Testis (tissue), 3 donors: ENCODE data around the gene ELMO1. TPM values are rescaled to one million over a fixed set of nuclear protein-coding genes. Genes with fewer than 3 reads are reported as not detected.
A peak's percentile ranks its signal among the peaks of the same experiment; 100 is the strongest.

Experiments
- DNase-seq: peaks from one replicate; pipeline ENCODE4 v3.0.0-alpha.2; 2019
- H3K27ac ChIP-seq, 2 donors: fragments of 200-600 bp; sonication (generic); one replicate each; pipeline ENCODE4 v1.5.1; 2019
- H3K27me3 ChIP-seq: fragments of 200-600 bp; sonication (generic); one replicate; pipeline ENCODE4 v1.5.1; 2019
- H3K36me3 ChIP-seq: fragments of 200-600 bp; sonication (generic); one replicate; pipeline ENCODE4 v1.5.1; 2017; ENCODE audit warnings: low read depth; ENCODE audit errors: missing control alignments
- H3K4me1 ChIP-seq: fragments of 200-600 bp; sonication (generic); one replicate; pipeline ENCODE4 v1.5.1; 2019
- H3K4me3 ChIP-seq, 2 donors: fragments of 200-600 bp; sonication (generic); one replicate each; pipeline ENCODE4 v1.5.1; 2017 to 2019
- H3K9me3 ChIP-seq: fragments of 200-600 bp; sonication (generic); one replicate; pipeline ENCODE4 v1.5.1; 2017
- CTCF ChIP-seq, 3 experiments: fragments of 450-650 bp in 2 of 3; fragments of 200-600 bp in 1 of 3; sonication (generic) in 1 of 3; IDR thresholded peaks; one replicate each; pipeline ENCODE4 v1.5.1; 2016 to 2019; ENCODE audit warnings: antibody characterized with exemption in 3 of 3, mild to moderate bottlenecking in 2 of 3, moderate library complexity in 1 of 3
- POLR2A ChIP-seq: fragments of 450-650 bp; IDR thresholded peaks from one replicate; pipeline ENCODE4 v1.6.1; 2017; ENCODE audit warnings: antibody characterized with exemption, mild to moderate bottlenecking, moderate library complexity
- WGBS, 2 donors: methylation state at CpG; one replicate each; pipeline ENCODE4 v1.1.5; 2018; 5-methylcytosine and 5-hydroxymethylcytosine counted together
- intact Hi-C: fragments of 100-400 bp; cut with DNase I; formaldehyde crosslinking; loops from one replicate; pipeline ENCODE4 v1.15.1; 2023; ENCODE audit warnings: low total_unique reads
- polyA plus RNA-seq: library from polyadenylated mRNA; stranded (reverse); fragments of 350-450 nt; fragmentation: Illumina TruSeq; extraction: RNeasy Lipid Tissue Mini Kit (QIAGEN cat#74804); gene quantifications from one replicate; pipeline ENCODE4 v1.2.3, GENCODE V29; 2014; ENCODE audit warnings: low read depth, low replicate concordance; ENCODE audit not compliant: insufficient read depth
- total RNA-seq, 2 donors: library from RNA; depleted of rRNA; stranded (reverse); fragments of >200 nt; gene quantifications; one replicate each; pipeline ENCODE4 v1.2.3, GENCODE V29; 2016

ELMO1 gene
- total and polyA plus RNA-seq, 3 donors from 2014 or later = 12.9 to 47.2 (median 36.5) TPM

- Histone ChIP-seq H3K4me1 (no peaks in the 10 kb centered on the region), H3K27ac (no peak overlapping the region), H3K27me3 (no peaks in the 10 kb centered on the region), H3K4me3 (no peak overlapping the region), H3K9me3 (no peaks in the 10 kb centered on the region), H3K36me3 (no peaks in the 10 kb centered on the region)
- 44 to 61% methylated on average over 6 of the region's 6 CpGs for WGBS, 2 donors
- DNase-seq = no peak
- intact Hi-C loops = no loop called here
- TF ChIP-seq POLR2A (no peak), CTCF (IDR thresholded peaks at IDR 0.05) (no peak)
Measured at GRCh38 chr7:36984710-36985312, 463.9 kb downstream of the ELMO1 start.

GRCh38 chr7:36984041-36984521 is 464.6 kb downstream of the ELMO1 start:
- intact Hi-C loops = no loop called here
- DNase-seq = no peak
- H3K27me3 ChIP-seq = no peaks in the 10 kb centered on the region

GRCh38 chr7:36982766-36983165 is 465.9 kb downstream of the ELMO1 start:
- no peak for DNase-seq
- 85 to 96% methylated on average over 3 of the region's 3 CpGs for WGBS, 2 donors
- Histone ChIP-seq H3K4me1 (no peaks in the 10 kb centered on the region), H3K4me3 (no peak overlapping the region), H3K27ac (no peak overlapping the region), H3K27me3 (no peaks in the 10 kb centered on the region), H3K36me3 (no peaks in the 10 kb centered on the region), H3K9me3 (no peaks in the 10 kb centered on the region)
- TF ChIP-seq POLR2A (no peak), CTCF (IDR thresholded peaks at IDR 0.05) (no peak)
- intact Hi-C loops = no loop called here

More at GRCh38 chr7:36984041-36984521, 464.6 kb downstream of the ELMO1 start:
- 83 to 86% methylated on average over 9 of the region's 9 CpGs for WGBS, 2 donors
- no peaks in the 10 kb centered on the region for H3K36me3 ChIP-seq
- TF ChIP-seq POLR2A (no peak), CTCF (IDR thresholded peaks at IDR 0.05) (no peak)
- H3K9me3 ChIP-seq = no peaks in the 10 kb centered on the region
- H3K4me1 ChIP-seq = no peaks in the 10 kb centered on the region
- H3K27ac ChIP-seq = no peak overlapping the region
- no peak overlapping the region for H3K4me3 ChIP-seq

- TF ChIP-seq POLR2A (no peak), CTCF (IDR thresholded peaks at IDR 0.05) (no peak)
- Histone ChIP-seq H3K27me3 (no peaks in the 10 kb centered on the region), H3K27ac (no peak overlapping the region), H3K4me3 (no peak overlapping the region), H3K36me3 (no peaks in the 10 kb centered on the region), H3K4me1 (no peaks in the 10 kb centered on the region), H3K9me3 (no peaks in the 10 kb centered on the region)
- 43 to 55% methylated on average over 3 of the region's 3 CpGs for WGBS, 2 donors
- peak; percentile 38 for DNase-seq
- intact Hi-C loops = no loop called here
Measured at GRCh38 chr7:36979810-36980248, 468.8 kb downstream of the ELMO1 start.

GRCh38 chr7:36978461-36978860 is 470.2 kb downstream of the ELMO1 start:
- no peak for DNase-seq
- WGBS, 2 donors = 71 to 80% methylated on average over 2 of the region's 2 CpGs
- no peaks in the 10 kb centered on the region for H3K27me3 ChIP-seq
- no peaks in the 10 kb centered on the region for H3K36me3 ChIP-seq
- H3K27ac ChIP-seq = no peak overlapping the region
- H3K4me3 ChIP-seq = no peak overlapping the region
- intact Hi-C loops = no loop called here
- no peak for TF ChIP-seq CTCF (IDR thresholded peaks at IDR 0.05)
- no peak for TF ChIP-seq POLR2A
- no peaks in the 10 kb centered on the region for H3K9me3 ChIP-seq
- H3K4me1 ChIP-seq = no peaks in the 10 kb centered on the region
